HG02571 (cell line): ENCODE measurements around the gene ARL15.

Source experiments
- ATAC-seq: cut with Tn5 transposase; IDR thresholded peaks from one replicate; pipeline ENCODE4 v1.9.1; 2021; ENCODE audit warnings: mild to moderate bottlenecking, moderate library complexity; ENCODE audit not compliant: unreplicated experiment

The ARL15 gene

DNA sequence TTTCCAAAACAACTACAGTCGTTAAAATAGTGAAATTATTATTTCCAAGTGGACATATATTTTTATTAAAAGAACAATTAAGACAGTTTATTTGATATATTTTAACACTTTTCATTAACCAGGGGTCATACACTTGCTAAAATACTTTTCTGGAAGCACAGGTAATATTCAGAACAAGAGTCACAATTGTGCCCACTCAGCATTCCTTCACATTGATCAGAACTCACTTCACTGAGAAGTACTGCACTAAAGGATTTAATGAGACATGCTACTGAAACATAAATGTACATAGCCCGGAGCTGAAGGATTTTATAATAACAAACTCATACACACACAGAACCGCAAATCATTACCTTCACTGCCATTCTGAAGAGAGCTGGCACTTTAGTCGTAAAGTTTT, 361.8 kb downstream of the ARL15 start:
- no peak for ATAC-seq

DNA sequence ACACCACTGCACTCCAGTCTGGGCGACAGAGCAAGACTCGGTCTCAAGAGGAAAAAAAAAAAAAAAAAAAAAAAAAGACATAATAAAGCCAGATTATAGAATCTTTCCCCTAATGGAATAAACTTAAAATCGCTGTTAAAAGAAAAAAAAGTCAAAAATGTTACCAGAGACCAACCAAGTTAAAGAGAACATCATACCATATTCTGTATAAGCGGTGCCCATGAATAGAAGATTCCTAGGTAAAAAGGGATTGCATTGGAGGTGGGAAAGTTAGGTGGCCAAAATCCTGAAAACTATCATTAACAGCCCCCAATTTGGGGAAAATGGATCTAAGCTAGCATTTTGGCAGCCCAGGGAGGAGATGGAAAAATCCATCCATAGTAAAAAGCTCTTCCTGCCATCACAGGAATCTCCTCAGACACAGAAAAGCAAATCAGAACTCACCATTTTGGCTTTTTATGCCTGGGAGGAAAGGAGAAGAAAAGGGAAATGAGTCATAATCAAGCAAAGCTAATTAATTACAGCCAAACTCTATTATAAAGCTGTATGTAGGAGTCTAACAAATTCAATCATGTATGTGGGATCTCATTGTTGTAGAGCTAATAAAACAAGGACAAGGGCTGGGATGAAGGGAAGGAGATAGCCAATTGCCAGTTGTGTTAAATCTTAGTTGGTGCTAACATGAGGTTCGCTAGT, 363.8 kb downstream of the ARL15 start:
- ATAC-seq: no peak

DNA sequence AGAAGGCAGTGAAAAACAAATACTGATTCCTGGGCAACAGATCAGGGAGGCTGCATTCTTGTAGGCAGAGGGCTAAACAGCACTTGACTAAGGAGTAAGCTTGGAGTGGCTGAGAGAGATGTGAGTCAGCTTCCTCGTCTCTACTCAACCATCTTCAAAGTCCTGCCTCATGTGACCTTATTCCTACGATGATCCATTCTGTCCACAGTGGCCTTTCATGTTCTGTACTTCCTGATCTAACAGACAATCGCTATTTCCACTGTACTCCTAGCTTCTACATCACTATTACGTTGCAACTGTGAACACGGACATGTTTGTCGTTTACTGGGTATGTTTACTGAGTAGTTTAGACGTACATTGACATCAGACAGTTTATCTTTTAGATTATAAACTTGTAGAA, 365.4 kb downstream of the ARL15 start:
- no peak for ATAC-seq

DNA sequence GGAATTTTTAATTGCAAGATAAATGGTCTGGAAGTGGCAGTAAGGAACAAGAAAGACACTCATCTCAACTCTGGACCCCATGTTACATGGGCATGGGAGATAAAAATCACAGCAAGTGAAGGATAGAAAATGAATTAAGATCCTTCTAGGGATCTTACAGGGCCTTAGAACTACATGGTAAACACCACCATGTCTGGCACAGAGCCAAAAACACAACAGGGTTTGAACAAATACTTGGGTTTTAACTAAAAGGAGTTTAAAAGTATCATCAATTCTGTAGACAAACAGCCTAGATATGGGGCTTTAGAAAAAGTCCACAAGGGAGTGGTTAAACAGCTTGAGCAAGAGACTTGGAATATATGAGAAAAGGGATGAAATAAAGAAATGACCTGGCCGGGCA, 366.4 kb downstream of the ARL15 start:
- ATAC-seq: no peak

DNA sequence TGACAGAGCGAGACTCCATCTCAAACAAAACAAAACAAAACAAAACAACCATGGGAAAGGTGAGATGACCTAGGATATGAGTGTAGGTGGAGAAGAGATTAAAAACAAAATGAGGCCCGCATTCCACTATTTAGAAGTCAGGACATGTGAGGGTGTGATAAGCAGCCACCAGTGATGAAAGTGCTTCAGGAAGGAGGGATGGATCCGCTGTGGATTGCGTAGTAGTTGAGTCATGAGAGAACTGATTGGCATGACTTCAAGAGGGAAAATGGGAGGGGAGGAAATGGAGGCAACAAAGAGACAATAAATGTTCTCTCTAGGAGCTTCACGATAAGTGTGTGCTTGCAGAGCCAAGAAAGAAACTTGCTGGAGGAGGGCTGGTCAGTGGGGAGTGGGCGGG, 367.6 kb downstream of the ARL15 start:
- ATAC-seq: no peak

DNA sequence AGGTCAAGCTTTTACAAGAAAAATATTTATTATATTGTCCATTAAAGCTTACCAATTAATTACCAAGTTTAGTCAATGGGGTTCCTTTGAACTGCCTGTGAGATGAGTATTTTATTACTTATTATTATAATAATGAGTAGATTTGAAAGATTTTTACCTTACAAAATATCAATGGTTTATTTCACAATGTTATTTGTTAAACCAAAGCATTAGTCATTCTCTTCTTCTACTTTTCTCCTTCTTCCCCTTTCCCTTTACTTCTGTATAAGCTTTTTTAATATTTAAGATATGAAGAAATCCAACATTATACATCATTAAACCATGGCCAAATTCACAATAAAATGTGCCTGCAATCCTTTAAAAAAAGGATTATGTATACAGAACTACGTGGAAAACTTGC, 369.5 kb downstream of the ARL15 start:
- no peak for ATAC-seq

DNA sequence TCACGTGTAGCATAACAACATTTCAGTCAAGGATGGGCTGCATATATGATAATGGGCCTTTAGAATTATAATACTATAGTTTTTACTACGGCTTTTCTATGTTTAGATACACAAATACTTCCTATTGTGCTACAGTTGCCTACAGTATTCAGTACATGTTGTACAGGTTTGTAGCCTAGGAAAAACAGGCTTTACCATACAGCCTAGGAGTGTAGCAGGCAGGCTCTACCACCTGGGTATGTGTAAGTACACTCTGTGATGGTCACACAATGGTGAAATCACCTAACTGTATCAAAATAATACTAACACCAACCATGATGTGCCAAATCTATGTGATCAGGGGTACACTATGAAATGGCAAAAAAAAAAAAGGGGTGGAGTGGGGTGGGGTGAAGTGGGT, 372.9 kb downstream of the ARL15 start:
- ATAC-seq: no peak

DNA sequence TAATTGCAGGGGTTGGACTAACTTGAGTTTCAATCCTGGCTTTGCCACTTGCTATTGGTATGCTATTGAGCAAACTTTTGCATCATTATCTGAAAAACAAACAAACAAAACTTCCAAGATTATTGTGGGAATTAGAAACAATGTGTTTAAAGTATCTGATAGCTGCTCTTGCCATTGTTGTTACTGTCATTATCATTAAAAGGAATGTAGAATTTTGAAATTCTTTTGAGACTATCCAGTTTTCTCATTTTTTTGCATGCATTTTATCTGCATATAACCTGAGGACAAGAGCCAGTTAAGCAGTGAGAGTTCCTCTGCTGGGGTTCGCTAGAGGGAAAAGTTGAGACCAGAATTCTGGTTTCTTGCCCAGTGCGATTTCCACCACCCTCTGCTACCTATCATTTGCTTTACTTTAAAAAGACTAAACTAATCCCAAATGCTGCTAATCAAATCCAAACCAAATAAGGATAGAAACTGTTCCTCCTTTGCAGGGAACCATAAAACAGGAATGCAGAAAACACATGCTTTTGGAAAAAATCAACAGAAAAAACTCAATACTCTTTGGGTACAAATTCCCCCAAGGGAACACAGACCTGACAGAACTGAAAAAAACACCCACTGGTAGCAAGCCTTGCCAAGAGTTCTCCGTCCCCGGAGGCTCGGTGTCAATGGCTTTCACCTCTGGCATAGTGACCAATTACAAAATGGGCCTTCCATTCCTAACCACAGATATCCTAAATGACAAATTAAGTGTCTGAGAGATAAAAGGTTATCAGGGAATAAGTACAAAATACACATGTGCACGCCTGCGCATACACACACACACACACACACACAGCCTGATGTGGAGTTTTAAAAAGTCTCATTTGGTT, 373.7 kb downstream of the ARL15 start:
- ATAC-seq: no peak

DNA sequence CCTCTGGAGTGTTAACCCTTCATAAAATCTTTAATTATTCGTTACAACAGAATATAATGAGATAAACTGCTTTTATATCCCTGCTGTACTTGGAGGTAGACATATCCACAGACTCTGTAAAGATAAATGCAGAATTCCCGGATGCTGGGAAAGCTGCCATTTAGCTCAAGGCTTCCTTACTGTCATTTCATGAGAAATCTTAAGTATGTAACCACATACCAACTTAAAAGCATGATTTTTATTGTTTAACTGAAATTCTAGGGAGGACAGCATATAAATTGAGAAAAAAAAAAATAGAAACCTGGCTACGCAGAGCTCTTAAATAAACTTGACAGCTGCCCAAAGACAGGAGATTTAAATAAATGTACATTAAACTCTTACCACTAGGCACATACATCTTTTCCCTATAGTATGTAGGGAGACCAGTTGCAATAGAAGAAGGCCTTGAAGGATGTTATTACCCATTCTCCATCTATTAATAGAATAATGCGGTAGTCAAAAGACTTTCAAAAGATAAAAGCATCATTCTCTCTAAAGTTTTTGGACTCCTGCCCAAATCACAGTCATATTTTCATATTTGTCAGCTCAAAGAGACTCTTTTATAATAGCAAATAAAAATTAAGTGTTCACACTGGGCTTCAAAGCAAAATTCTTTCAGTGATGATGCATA, 376.1 kb downstream of the ARL15 start:
- ATAC-seq: no peak

DNA sequence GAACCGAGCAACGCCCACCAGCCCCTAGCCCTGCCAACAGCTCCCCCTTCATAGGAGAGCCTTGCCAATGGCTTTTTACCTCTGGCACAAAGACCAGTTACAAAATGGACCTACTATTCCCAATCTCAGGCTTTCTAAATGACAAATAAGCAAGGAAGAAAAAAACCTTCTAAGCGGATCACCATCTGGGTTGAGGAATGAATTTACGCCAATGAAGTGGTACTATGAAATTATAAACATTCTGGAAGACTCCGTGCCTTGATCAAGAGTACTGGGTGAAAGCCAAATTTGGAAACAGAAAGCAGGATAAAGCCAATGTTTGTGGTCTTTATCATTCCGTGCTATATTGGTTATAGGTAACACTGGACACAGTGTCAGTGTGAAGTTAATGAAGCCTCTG, 378.0 kb downstream of the ARL15 start:
- ATAC-seq: no peak

DNA sequence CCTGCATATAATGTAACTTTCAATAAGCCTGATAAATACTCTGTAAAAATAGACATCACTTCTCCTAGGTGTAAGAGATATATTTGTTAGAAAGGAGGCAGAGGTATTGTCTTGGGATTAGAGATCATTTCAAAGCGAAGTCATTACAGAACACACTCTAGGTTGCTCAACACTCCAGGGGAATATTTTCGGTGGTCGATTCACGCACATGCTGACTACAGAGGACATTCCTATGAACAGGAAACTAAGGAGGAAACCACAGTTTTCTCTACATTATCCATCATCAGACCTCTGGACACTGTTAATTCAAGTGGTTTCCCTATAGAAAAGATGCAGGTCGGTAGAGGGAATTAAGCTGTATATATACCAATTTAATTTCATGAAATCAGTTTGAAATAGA, 379.9 kb downstream of the ARL15 start:
- ATAC-seq: no peak

DNA sequence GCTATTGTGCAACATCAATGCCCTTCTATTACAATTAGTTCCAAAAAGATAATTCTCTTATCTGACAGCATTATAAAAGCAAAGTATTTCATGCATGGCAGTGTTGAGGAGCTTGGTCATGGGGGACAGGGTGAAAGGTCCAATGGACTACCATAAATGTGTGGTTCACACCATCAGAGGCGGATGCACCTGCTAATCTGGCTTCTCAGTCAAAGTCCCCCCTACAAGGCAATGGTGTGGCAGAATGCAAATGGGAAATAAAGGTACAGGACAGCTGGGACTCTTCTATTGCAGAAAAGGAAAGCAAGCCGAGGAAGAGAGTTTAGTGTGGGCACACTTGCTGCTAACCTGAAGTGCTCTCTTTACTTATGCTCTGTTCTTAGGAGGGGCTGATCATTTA, 380.8 kb downstream of the ARL15 start:
- no peak for ATAC-seq

DNA sequence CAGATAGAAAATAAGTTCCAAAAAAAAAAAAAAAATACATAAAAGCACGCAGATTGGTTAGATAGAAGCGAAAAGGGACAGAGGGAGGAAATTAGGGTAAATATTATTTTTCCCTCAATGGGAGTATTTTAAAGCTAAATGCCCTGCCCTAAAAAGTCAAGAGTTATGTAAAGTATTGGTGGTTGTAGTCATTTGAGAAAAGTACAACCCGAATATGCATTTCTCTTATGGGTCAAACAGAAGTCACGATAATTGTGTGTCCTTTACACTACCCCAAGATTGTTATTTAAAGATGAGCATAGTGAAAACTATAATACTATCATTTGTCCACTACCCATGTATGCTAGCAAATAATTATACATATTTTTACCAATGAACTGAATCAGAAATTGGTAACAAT, 381.2 kb downstream of the ARL15 start:
- no peak for ATAC-seq

DNA sequence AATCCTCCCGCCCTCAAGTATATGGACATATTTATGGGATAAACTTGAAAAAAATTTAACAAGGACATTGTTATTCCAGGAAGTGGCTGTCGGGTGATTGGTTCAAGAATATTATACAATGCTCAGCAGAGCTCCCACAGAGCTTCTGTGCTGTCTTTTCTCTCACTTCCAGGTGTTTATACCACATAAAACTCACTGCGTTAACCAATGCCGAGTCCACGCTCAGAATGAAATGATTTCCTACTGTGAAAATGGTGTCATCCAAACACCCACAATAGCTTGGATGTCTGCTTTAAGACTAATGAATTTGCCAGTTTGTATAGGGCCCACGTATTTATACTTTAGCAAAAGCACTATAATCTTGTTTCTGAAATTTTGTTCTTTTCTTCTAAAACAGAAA, 381.7 kb downstream of the ARL15 start:
- ATAC-seq: no peak

DNA sequence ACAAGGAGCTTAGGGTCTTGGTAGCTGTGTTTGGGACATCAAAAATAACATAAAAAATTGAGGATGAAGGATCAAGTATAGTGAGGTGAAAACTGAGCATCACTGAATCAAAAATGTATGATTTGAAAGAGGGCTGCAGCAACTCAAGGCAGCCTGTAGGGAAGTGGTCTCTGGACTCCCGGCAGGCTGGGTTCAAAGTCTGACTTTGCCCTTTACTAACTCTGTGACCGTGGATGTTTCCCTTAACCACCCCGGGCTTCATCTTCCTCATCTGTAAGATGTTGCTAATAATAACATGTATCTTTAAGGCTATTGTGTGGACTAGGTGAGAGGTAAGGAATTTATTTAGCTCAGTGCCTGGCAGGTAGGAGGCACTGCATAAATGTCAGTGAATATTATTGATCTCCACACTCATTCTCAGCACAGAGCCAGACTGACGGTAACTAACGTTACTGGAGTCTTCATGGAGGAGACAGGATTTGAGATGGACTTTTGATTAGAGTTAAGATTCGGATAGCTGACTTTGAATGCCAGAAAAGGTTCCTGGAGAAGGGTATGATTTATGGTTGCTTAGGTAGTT, 382.6 kb downstream of the ARL15 start:
- no peak for ATAC-seq

DNA sequence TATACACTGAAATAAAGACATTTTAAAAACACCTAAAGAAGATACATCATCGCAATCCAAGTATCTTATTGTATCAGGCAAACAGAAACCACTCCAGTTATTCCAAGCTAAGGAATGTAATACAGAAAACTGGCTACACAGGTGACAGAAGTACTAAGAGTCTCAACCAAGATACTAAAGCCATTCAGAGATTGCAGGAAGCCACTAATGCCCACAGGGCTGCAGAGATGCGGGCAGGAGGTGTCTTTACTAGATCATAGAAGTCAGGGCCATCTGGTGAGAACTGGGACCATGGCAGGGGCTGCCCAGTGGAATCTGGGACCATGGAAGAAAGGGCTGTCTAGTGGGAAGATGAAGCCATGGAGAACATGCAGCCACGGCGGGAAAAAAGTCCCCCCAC, 384.3 kb downstream of the ARL15 start:
- no peak for ATAC-seq

DNA sequence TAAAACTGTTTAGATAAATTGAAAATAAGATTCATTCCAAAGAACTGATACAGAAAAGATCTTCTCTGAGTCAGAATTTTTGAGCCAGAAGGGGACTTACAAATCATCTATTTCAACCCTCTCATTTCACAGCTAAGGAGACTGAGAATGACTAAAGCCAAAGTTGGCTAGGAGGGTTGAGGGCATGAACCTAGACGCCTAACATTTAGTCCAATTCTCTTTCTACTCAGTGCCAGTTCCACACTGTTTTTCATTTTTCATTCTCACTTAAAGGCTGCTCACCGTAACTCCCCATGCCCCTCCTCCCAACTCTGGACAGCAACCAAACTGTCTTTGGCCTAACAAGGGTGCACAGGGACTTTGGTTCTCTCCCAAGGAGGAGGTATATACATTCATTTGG, 386.0 kb downstream of the ARL15 start:
- no peak for ATAC-seq

DNA sequence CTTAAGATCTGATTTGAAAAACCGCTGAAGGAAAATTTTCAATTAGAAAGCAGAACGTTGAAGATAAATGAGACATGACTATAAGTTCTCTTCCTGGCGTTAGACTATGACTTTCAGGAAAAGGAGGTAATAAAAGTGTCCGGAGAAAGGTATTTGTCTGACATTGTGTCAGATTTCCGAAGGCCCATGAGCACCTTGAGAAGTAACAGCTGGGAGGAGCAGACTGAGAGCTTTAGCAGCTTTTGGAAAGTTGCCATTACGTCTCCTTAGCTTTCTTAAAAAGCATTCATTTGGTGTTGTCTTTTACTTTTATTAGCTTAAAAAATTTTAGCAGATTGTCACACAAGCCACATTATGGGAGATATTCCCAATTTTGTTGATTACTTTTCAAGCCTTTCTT, 386.4 kb downstream of the ARL15 start:
- no peak for ATAC-seq

DNA sequence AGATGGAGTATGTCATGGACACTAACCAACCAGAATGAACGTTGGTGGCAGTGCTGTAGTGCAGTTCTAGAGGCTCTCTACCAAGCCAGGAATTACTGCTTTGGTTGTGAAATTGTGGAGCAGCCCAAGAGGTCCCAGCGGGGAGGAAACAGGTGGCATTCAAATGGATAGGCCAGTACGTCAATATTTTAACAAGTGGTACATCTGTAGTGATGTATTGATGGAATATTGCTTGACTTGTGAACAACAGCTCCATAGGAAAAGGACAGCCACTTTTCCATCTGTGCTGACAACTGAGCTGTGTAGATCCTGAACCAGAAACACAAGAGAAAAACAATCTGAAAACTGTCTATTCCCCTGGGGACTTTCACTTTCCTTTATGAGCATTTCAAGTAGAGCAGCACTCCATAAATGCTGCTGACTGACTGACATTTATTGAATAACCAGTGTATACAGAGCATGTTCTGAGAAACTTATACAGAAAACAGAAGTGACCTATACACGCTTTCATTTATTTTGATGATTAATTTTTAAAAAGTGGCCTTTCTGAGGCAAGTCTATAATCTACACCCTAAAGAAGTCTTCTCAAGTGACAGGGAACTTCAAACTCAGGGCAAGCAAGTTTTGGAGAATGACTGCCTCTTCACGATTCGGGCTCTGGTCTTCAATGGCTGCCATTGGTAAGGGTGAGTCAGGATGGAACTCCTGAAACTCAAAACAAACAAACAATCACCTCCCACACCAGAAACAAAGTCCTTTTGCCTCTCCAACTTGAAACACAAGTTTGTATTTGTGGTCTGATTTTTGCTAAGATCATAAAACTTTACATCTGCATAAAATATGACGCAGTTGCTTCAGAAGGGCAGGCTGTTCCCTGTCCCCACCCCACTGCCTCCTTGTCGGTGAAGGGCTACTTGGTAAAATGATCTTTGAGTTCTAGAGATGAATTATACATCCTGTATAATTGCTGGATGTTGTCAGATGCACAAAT, 387.6 kb downstream of the ARL15 start:
- no peak for ATAC-seq

DNA sequence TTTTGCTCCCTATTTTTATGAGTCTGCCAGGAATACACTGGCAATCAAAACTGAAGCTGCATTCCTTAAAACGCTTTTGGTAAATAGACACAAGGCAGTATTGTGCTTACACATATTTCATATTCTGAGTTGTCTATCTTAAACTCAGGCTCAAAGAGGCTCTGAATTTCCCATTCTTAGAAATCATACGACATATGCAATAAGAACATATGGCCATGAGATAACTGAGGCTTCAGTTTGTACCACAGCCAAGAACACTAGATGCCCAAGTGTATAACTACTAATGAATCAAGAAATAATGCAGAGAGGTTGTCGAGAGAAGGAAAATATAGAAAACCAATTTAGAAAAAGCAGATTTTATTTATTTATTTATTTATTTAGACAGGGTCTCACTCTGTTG, 392.5 kb downstream of the ARL15 start:
- no peak for ATAC-seq
